Fibroblast of skin of right biceps (primary cell): ENCODE measurements around the gene RPS3.
"Not testable (repeated sequence)": the region's sequence is repeated elsewhere in the genome, so short reads cannot be mapped to it uniquely, and the experiment has no call there.

Source experiments
- DNase-seq: peaks from one replicate; pipeline ENCODE4 v3.0.0-alpha.2; 2013

Gene RPS3

DNA sequence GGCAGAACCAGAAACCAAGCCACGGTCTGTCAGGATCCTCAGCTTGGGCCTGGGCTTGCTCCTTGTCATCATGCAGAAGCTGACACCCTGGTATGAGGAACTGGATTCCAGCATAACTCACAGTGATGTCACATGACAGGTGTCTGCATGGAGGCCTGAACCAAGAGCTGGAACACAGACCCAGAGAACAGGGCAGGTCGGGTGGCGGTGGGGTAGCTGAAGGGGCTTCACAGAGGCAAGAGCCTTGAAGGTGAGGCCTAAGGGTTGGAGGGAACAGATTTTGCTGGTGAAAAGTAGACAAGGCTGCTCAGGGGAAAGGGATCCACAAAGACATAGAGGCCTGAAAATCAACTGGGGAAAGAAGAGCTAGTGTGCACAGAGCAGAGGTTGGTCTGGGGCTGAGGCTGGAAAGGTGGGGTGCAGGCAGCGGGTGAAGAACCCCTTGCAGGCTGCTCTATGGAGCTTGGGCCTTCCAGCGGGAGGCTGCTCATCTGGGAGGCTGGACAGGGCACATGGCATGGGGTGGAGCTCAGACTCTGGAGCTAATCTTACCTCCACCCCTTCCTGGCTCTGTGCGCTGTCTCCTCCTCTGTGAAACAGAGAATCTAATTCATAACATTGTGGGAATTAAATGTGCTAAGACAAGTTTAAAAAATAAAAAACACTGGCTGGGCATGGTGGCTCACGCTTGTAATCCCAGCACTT, 18.4 kb upstream of the RPS3 start:
- DNase-seq: no peak

DNA sequence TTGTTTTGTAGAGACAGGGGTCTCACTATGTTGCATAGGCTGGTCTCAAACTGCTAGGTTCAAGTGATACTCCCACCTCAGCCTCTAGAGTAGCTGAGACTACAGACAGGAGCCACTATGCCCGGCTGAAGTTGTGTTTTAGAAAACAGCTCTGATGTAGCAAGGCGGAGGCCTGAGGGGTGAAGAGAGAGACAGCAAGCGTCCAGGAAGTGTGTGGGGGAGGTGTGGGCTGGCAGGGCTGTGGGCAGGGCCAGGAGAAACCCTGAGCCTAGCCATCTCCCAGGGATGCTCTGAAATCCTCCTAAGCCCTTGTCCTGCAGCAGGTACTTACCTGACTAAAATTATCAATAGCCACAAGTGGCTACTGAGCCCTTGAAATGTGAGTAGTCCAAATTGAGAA, 16.1 kb upstream of the RPS3 start:
- no peak for DNase-seq

DNA sequence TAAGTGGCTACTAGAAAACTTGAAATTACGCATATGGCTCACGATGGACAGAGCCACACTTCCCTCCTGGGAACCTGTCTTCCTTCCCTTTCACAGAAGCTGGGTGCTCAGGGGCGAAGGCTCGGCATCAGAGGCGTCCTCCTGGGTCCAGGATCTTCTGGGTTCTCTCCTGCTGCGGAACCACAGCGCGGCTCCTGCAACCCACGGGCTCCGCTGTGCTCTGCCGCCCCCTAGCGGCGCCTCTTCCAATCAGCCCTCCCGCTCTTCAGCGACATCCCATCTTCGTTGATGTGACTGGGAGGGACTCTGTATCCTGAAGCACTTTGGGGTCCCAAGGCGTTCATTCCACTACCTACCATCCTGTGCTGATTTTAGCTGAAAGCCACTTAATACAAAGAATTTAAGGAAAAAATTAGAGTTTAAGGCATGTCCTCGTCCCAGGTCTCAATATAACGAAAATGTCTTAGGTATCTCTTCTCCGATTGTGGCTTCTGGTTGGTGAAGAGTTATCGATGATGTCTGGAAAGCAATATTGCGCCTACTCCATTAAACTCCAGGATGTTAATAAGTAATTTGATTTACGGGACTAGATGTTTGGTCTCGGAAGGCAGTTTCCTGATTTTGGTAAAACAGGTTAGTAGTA, 14.8 kb upstream of the RPS3 start:
- DNase-seq: peak; percentile 46

DNA sequence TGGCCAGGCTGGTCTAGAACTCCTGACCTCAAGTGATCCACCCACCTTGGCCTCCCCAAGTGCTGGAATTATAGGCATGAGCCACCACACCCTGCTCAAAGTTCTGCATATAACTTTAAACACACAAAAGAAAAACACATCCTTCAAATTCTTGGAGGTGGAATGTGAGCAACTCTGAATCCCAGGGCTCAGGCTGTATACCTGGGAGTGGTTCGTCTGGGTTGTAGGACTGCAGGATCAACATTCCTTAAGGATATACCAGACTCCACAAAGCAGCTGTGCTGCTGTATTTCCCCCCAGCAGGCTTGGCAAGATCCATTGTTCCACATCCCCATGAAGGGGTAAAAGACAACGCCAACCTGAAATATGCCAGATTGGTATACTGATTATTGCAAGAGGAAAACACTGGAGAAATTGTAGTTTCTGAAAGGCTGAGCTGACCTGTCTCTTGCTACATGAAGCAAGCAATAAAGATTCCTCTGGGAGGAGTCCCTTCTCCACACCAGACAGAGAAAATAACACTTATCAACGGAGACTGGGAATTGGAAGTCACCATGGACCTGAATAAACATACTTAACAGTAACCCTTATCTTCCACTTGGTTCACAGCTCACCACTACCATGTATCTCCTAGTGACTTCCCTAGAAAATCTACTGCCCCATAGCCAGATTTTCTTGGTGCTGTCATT, 12.2 kb upstream of the RPS3 start:
- DNase-seq: peak; percentile 41

DNA sequence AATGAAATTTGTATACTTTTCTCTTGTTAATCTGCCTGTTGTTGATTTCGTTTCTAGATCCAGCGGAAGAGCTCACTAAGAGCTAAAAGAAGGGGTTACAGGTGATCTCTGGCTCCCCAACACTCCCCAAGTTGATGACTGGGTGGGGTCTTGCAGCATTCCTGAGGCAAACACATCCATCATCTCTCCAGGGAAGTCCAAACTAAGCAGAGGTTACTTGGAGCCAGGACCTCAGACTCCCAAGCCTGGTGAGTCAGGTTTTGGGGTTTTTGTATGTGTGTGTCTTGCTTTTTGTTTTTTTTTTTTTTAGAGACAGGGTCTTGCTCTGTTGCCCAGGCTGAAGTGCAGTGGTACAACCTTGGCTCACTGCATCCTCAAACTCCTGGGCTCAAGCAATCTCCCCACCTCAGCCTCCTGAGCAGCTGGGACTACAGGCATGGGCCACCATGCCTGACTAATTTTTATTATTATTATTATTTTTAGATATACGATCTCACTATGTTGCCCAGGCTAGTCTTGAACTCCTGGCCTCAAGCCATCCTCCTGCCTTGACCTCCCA, 11.5 kb upstream of the RPS3 start:
- DNase-seq: no peak

DNA sequence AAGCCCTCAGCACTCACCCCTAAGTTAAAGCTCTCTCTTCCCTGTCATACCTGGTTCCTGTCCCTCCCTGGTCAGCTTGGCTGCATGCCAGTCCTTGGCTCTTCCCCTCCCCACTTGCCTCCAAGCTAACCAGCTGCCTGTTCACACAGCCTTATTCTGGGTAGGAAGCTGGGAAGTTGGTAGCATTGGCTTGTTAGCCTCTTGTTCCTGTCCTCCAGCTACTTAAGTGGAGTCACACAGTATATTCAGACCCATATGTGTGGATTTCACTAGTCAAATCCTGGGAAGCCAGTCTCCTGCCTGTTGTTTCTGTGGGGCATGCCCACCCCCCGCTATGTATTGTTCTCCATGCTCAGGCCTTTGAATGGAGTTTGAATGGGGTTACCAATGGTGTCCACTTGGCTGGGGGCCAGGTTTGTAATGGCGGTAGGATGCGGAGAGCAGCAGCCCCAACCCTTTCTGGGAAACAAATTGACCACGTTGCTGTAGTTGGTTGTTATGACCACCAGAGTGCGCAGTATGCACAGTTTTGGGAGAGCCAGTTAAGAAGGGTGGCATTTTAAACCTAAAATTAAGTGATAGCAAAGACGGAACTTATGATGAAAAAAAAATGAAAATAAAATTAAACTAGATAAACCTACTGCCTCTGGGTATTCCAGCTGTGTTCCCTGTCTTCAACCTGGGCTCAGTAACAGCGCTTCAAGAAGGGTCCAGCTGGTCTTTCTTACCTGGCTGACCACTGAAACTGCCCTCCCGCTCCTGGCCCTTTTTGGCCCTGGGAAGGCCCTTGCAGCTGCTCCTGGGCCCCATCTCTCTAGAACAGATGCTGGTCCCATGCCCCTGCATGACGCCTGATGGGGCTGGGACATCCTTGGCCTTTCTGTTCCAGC, 10.7 kb upstream of the RPS3 start:
- peak; percentile 77 for DNase-seq

DNA sequence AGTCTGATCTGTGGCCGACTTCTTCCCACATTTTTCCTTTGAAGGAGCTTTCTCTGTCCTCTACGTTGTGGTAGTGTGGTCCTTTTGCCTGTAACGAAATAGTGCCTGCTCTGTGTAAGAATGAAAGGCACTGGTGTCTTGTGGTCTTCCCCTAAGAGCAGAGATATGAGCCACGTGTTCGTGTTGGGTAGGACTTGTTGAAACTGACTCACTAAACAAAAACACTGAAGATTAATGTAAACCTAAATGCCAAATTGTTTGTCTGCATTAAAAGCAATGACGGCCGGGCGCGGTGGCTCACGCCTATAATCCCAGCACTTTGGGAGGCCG, 10.1 kb upstream of the RPS3 start:
- DNase-seq: no peak

DNA sequence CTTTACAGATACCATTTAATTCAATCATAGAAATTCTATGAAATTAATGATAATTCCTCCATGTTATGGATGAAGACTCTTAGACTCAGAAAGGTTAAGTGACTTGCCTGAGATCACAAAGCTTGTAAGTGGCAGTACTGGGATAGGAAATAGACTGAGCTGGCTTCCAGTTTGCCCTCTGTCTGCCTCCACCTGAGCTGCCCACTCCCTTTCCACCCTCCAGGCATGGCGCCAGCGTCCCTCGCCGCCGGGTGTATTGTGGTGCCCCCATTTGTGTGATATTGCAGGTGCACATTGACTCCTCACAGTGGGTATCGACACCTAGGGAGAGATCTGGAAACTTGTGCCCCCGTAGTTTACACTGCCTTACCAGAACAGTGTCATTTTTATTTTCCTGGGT, 9.4 kb upstream of the RPS3 start:
- no peak for DNase-seq

DNA sequence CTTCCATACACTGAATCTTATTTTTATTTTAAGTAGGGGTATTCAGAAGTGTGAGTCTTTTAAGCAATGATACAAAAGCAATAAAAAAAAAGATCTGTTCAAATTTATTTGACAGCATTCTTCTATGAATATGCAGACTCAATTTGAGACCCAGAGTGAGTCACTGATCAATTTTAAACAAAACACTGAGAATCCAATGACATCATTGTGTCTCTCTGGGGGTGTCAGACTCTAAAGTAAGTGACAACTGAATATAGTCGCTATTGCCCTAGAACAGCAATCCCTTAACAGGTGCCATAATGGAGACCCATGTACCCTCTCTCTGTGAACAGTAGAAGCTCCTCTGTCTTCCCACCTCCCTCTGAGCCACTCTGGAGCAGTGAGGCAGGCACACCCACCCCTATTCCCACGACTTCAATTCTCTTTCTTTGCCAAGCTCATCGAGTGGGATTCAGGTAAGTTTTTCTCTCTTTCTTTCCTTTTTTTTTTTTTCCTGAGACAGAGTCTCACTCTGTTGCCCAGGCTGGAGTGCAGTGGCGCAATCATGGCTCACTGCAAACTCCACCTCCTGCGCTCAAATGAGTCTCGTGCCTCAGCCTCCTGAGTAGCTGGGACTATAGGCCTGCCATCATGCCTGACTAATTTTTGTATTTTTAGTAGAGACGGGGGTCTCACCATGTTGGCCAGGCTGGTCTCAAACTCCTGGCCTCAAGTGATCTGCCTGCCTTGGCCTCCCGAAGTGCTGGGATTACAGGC, 5.1 kb upstream of the RPS3 start:
- no peak for DNase-seq

DNA sequence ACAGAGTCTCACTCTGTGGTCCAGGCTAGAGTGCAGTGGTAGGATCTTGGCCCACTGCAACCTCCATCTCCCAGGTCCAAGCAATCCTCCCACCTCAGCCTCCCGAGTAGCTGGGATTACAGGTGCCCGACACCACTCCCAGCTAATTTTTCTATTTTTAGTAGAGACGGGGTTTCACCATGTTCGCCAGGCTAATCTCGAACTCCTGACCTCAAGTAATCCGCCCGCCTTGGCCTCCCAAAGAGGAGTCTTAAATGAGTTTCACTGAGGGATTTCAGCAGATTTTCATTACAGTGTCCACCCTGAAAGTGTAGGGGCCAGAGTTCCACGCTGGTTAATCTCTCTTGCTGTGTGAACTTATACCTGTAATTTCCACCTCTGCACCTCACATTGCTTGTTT, 412 bp upstream of the RPS3 start:
- DNase-seq: no peak

DNA sequence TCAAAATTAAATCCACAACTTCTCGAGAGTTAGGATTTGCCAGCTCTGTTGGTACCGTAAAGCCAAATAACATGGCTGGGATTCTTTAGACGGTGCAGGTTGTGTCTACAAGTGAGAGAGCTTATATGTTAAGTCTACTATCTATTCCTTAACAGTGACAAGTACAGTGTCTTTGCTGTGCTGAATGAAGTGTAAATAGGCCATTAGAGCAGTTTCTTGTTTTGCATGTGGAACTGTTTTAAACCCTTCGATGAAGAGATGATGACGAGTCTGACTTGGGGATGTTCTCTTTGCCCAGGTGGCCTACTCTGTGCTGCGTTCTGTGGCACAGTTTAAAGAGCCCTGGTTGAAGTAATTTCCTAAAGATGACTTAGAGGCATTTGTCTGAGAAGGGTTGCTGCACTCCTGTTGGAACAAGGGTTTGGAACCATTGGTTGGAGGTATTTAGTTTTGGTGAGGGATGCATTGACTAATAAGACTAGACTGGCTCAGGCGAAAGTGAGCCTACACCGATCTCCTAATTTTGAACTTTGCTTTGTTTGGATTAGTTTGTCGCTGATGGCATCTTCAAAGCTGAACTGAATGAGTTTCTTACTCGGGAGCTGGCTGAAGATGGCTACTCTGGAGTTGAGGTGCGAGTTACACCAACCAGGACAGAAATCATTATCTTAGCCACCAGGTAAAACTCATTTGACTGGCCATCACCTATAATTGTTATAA, 988 bp downstream of the RPS3 start:
- no peak for DNase-seq

DNA sequence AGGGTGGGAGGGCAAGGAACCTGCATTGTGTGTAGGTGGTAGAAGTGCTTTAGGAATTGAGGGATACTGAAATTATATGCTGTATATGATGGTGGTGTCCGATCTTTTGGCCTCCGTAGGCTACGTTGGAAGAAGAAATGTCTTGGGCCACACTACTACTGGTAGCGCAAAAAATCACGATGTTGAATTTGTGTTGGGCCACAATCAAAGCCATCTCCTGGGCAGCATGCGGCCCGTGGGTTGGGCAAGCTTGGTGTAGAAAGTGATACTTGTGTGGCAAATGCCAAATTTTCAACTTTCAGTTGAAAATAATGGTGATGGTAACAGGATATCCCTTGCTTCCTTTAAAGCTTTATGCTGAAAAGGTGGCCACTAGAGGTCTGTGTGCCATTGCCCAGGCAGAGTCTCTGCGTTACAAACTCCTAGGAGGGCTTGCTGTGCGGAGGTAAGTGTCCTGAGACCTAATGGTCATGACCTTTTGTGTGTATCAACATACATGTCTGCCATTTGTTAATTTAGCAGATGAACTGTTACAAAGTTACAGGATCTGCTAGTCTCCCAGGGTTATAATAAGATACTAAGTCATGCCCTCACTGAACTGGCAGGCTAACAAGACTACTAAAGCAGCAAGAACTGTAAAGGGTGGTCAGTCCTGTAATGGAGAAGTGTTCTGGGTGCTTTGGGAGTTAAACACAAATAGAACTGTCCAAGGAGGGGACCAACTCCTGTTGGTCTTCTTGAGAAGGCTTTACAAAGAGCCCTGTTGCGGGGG, 2.9 kb downstream of the RPS3 start:
- no peak for DNase-seq

DNA sequence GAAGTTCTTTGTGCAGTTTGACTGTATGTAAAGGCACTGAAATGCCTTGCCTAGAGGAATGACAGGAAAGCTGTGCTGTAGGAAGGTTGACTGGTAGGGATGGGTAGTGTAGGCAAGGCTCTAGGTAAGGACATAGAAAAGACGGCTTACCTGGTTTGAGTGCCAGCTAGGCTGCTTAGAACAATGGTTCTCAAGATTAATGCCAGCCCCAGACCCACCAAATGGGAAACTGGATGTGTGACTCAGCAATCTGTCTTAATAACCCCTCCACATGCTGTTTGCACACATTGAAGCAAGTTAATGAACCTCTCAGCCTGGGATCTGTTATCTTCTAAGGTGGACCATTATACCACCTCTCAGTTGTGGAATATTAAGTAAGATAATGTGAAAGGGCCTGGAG, 3.7 kb downstream of the RPS3 start:
- DNase-seq: no peak

DNA sequence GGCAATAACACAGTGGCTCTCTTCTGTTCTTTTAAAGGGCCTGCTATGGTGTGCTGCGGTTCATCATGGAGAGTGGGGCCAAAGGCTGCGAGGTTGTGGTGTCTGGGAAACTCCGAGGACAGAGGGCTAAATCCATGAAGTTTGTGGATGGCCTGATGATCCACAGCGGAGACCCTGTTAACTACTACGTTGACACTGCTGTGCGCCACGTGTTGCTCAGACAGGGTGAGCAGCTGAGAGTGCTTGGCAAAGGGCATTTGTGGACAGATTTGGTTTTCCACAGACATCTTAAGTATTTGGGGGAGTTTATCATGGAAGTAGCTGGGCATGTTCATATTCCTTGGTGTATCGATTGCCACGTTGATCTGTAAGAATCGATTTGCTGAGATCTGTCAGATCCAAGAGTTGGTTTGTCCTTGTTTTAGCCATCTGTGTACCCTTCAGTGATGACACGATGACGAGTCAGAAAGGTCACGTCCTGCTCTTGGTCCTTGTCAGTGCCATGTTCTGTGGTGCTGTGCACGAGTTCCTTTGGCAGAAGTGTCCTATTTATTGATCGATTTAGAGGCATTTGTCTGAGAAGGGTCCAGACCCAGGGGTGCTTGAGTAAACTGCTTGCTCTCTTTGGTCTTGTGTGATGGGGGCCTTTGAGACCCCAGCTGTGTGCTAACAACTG, 4.8 kb downstream of the RPS3 start:
- no peak for DNase-seq

DNA sequence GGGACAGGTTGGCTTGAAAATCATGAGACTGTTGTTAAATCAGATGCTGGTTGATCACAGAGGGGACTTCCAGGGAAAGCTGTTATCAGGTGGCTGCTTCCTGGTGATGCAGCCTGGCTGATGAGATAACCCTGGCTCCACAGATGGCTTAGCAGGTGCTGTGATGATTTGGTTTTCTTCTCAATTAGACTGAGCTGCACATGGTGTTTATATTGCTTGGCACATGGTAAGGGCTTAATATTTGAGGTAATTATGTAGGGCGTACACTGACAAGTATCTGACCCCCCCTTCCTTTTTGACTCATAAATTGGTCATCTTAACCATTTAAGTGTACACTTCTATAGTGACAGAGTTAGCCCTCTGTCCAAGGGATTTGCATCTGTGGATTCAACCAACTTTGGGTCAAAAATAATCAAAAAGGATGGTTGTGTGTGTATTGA, 7.0 kb downstream of the RPS3 start:
- DNase-seq: no peak

DNA sequence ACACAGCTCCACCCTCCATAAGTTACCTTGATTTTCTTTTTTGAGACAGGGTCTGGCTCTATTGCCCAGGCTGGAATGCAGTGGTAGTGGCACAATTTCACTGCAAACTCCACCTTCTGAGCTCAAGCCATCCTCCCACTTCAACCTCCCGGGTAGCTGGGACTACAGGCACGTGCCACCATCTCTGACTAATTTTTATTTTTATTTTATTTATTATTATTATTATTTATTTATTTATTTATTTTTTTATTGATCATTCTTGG, 9.6 kb downstream of the RPS3 start:
- no peak for DNase-seq

DNA sequence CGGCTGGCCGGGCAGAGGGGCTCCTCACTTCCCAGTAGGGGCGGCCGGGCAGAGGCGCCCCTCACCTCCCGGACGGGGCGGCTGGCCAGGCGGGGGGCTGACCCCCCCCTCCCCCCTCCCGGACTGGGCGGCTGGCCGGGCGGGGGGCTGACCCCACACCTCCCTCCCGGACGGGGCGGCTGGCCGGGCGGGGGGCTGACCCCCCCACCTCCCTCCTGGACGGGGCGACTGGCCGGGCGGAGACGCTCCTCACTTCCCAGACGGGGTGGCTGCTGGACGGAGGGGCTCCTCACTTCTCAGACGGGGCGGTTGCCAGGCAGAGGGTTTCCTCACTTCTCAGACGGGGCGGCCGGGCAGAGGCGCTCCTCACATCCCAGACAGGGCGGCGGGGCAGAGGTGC, 10.7 kb downstream of the RPS3 start:
- DNase-seq: not testable (repeated sequence)

DNA sequence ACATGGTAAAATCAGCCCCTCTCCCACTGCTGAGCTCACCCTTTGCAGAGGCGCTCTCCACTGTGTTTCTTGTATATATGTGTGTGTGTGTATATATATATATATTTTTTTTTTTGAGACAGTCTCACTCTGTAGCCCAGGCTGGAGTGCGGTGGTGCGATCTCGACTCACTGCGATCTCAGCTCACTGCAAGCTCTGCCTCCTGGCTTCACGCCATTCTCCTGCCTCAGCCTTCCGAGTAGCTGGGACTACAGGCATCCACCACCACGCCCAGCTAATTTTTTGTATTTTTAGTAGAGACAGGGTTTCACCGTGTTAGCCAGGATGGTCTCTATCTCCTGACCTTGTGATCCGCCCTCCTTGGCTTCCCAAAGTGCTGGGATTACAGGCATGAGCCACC, 13.8 kb downstream of the RPS3 start:
- DNase-seq: not testable (repeated sequence)

DNA sequence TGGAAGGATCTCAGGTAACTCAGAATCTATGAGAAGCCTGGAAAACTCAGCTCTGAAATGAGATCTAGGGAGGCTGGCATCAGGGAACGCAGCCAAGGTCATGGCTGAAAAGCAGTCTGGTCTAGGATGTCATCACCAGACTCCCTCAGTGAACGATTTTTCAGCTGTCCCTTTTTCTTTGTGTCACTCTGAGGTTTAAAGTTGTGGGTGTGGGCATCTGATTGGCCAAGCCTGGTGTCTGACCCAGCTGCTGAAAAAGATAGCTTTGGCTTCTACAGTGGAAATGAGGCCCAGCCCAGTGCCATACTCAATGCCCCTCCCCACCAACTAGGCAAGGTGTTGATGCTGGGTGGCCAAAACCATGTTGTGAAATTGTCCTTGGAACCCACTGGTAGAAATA, 14.5 kb downstream of the RPS3 start:
- no peak for DNase-seq

DNA sequence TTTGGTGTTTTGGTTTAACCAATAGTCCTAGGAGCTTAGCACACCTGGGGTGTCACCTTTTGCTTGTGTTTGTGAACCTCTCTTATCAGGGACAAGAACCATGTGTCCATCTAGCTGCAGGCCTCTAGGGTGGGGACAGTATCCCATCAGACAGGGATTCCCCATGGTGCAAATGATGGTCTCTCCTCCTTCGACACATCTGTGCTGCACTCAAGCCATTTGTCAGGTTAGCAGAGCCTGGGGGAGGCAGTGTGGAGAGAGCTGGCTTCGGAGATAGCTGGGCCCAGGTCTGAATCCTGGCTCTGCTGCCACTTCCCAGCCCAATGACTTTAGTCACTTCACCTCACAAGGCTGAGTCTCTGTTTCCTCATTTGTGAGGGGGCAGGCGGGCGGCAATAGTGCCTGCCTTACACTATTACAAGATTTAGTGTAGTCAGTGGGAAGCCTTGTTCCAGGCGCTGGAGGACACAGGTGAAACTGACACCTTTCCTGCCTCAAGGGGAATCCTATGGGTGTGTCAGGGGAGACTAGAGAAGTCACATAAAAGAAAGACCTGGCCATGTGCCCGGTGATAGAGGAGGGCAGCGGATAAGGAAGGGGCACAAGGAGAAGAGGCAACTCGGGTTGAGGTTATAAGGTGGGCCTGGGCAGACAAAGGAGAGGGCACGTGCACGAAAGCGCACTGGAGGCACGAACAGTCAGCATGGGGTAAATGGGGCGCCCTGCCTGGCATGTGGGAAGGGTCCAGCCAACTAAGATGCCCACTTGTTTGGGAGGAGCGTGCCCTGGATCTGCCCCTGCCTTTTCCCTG, 21.1 kb downstream of the RPS3 start:
- DNase-seq: no peak
